Esophagus muscularis mucosa (tissue), 4 donors: ENCODE results near the gene GAS7. TPM values are rescaled to one million over a fixed set of nuclear protein-coding genes. Genes with fewer than 3 reads are reported as not detected.

Experiments
- DNase-seq: peaks from one replicate; pipeline ENCODE4 v3.0.0-alpha.2; 2017; ENCODE audit errors: extremely low spot score
- H3K27ac ChIP-seq, 4 donors: fragments of 200-600 bp; sonication (generic); replicated peaks in 1 of 4; 1 replicate in 3 of 4; 2 replicates in 1 of 4; pipeline ENCODE4 v1.5.1; 2016 to 2019; ENCODE audit warnings: mild to moderate bottlenecking in 1 of 4
- H3K27me3 ChIP-seq, 4 donors: fragments of 200-600 bp; sonication (generic); one replicate each; pipeline versions ENCODE4 v1.5.1 to v1.6.0; 2016 to 2019
- H3K36me3 ChIP-seq, 4 donors: fragments of 200-600 bp; sonication (generic); one replicate each; pipeline ENCODE4 v1.5.1; 2016 to 2019
- H3K4me1 ChIP-seq, 4 donors: fragments of 200-600 bp; sonication (generic); one replicate each; pipeline ENCODE4 v1.5.1; 2016 to 2019
- H3K4me3 ChIP-seq, 4 donors: fragments of 200-600 bp; sonication (generic); 1 replicate in 2 of 4; 2 replicates in 2 of 4; pipeline ENCODE4 v1.5.1; 2016 to 2019; ENCODE audit warnings: mild to moderate bottlenecking in 4 of 4, moderate library complexity in 1 of 4
- H3K9me3 ChIP-seq, 4 donors: fragments of 200-600 bp; sonication (generic); 1 replicate in 3 of 4; 2 replicates in 1 of 4; pipeline ENCODE4 v1.5.1; 2016 to 2019
- CTCF ChIP-seq, 3 experiments: fragments of 200-600 bp in 2 of 3; fragments of 450-650 bp in 1 of 3; sonication (generic) in 2 of 3; IDR thresholded peaks; one replicate each; pipeline ENCODE4 v1.5.1; 2017 to 2019; ENCODE audit warnings: antibody characterized with exemption in 3 of 3, mild to moderate bottlenecking in 2 of 3, moderate library complexity in 1 of 3
- EP300 ChIP-seq: sonication (generic); formaldehyde crosslinking; IDR thresholded peaks from one replicate; pipeline ENCODE4 v1.6.1; 2017; ENCODE audit warnings: antibody characterized with exemption
- POLR2A ChIP-seq: fragments of 450-650 bp; IDR thresholded peaks from one replicate; pipeline ENCODE4 v1.6.1; 2017; ENCODE audit warnings: antibody characterized with exemption, moderate library complexity, mild to moderate bottlenecking, low read depth
- POLR2AphosphoS5 ChIP-seq, 2 donors: sonication (generic); formaldehyde crosslinking; IDR thresholded peaks; one replicate each; pipeline ENCODE4 v1.6.1; 2017; ENCODE audit warnings: antibody characterized with exemption in 2 of 2
- WGBS: methylation state at CpG from one replicate; pipeline ENCODE4 v1.1.5; 2018; 5-methylcytosine and 5-hydroxymethylcytosine counted together
- intact Hi-C: fragments of 100-400 bp; cut with DNase I; formaldehyde crosslinking; loops from one replicate; pipeline ENCODE4 v1.15.1; 2023
- total RNA-seq, 4 donors: library from RNA; depleted of rRNA; stranded (reverse); fragments of >200 nt; gene quantifications; one replicate each; pipeline versions ENCODE4 v1.1.0 to v1.2.1, GENCODE V29; 2016

The GAS7 gene
- total RNA-seq, 4 donors from 2014 or later: 77.3 to 124 (median 86.7) TPM

- 96% methylated on average over 2 of the region's 2 CpGs for WGBS
- H3K36me3 ChIP-seq: peaks cover 0 to 3% (median 0%) of the 10 kb centered on the region in 4 donors
- H3K4me1 ChIP-seq: peaks cover 0 to 28% (median 26%) of the 10 kb centered on the region in 4 donors
- intact Hi-C loops: no loop called here
- no peak for DNase-seq
- H3K9me3 ChIP-seq: peaks cover 0 to 16% (median 13%) of the 10 kb centered on the region in 4 donors
- no peak overlapping the region for H3K4me3 ChIP-seq
- no peak for TF ChIP-seq POLR2AphosphoS5 (IDR thresholded peaks at IDR 0.05)
- TF ChIP-seq CTCF (IDR thresholded peaks at IDR 0.05): no peak
- TF ChIP-seq POLR2A: no peak
- H3K27ac ChIP-seq: no peak overlapping the region
- peaks cover 0 to 25% (median 2%) of the 10 kb centered on the region in 4 donors for H3K27me3 ChIP-seq
Measured at GRCh38 chr17:10193632-10194031, 4.8 kb downstream of the GAS7 start.

- Histone ChIP-seq H3K27me3 (peaks cover 0 to 18% (median 1%) of the 10 kb centered on the region in 4 donors), H3K36me3 (peaks cover 0 to 3% (median 0%) of the 10 kb centered on the region in 4 donors), H3K4me3 (no peak overlapping the region), H3K4me1 (peaks cover 0 to 21% (median 20%) of the 10 kb centered on the region in 4 donors), H3K27ac (peak overlapping the region in 2 of 4 donors; percentile 18 to 62), H3K9me3 (peaks cover 0 to 16% (median 13%) of the 10 kb centered on the region in 4 donors)
- intact Hi-C loops: no loop called here
- WGBS: 30% methylated on average over 2 of the region's 2 CpGs
- no peak for DNase-seq
- TF ChIP-seq POLR2AphosphoS5 (IDR thresholded peaks at IDR 0.05) (peak in 1 of 2 donors; percentile 16), POLR2A (no peak), CTCF (IDR thresholded peaks at IDR 0.05) (no peak)
Measured at GRCh38 chr17:10192972-10193371, 5.4 kb downstream of the GAS7 start.

GRCh38 chr17:10192461-10192860 lies 5.9 kb downstream of the GAS7 start:
- H3K27ac ChIP-seq: peak overlapping the region in 2 of 4 donors; percentile 18 to 62

GRCh38 chr17:10187456-10187855 lies 10.9 kb downstream of the GAS7 start:
- H3K27me3 ChIP-seq: no peaks in the 10 kb centered on the region
- TF ChIP-seq POLR2AphosphoS5 (IDR thresholded peaks at IDR 0.05) (no peak), CTCF (IDR thresholded peaks at IDR 0.05) (no peak)

More at GRCh38 chr17:10192461-10192860, 5.9 kb downstream of the GAS7 start:
- peaks cover 0 to 16% (median 13%) of the 10 kb centered on the region in 4 donors for H3K9me3 ChIP-seq
- 85% methylated on average over 5 of the region's 5 CpGs for WGBS
- peaks cover 0 to 16% (median 15%) of the 10 kb centered on the region in 4 donors for H3K4me1 ChIP-seq
- H3K4me3 ChIP-seq: no peak overlapping the region
- peaks cover 0 to 3% (median 0%) of the 10 kb centered on the region in 4 donors for H3K36me3 ChIP-seq
- no peak for DNase-seq
- H3K27me3 ChIP-seq: peaks cover 0 to 13% (median 0%) of the 10 kb centered on the region in 4 donors
- no peak for TF ChIP-seq POLR2A
- no peak for TF ChIP-seq CTCF (IDR thresholded peaks at IDR 0.05)
- no peak for TF ChIP-seq EP300
- no peak for TF ChIP-seq POLR2AphosphoS5 (IDR thresholded peaks at IDR 0.05)
- intact Hi-C loops: no loop called here

More at GRCh38 chr17:10187456-10187855, 10.9 kb downstream of the GAS7 start:
- Histone ChIP-seq H3K36me3 (no peaks in the 10 kb centered on the region), H3K27ac (no peak overlapping the region), H3K9me3 (no peaks in the 10 kb centered on the region), H3K4me3 (no peak overlapping the region), H3K4me1 (peaks cover 0 to 10% (median 1%) of the 10 kb centered on the region in 4 donors)
- 80% methylated on average over 5 of the region's 5 CpGs for WGBS
- intact Hi-C loops: no loop called here
- no peak for DNase-seq
